EH (cell line): ENCODE data around the gene LRRC61.

Experiments
- DNase-seq: peaks from one replicate; pipeline ENCODE4 v3.0.0-alpha.2; 2015; ENCODE audit warnings: low read depth

Gene LRRC61

GRCh38 chr7:150371131-150371995, 48.2 kb downstream of the LRRC61 start:
- no peak for DNase-seq

DNA sequence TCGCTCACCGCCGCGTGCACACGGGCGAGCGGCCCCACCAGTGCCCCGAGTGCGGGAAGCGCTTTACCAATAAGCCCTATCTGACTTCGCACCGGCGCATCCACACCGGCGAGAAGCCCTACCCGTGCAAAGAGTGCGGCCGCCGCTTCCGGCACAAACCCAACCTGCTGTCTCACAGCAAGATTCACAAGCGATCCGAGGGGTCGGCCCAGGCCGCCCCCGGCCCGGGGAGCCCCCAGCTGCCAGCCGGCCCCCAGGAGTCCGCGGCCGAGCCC, 48.8 kb downstream of the LRRC61 start:
- no peak for DNase-seq

DNA sequence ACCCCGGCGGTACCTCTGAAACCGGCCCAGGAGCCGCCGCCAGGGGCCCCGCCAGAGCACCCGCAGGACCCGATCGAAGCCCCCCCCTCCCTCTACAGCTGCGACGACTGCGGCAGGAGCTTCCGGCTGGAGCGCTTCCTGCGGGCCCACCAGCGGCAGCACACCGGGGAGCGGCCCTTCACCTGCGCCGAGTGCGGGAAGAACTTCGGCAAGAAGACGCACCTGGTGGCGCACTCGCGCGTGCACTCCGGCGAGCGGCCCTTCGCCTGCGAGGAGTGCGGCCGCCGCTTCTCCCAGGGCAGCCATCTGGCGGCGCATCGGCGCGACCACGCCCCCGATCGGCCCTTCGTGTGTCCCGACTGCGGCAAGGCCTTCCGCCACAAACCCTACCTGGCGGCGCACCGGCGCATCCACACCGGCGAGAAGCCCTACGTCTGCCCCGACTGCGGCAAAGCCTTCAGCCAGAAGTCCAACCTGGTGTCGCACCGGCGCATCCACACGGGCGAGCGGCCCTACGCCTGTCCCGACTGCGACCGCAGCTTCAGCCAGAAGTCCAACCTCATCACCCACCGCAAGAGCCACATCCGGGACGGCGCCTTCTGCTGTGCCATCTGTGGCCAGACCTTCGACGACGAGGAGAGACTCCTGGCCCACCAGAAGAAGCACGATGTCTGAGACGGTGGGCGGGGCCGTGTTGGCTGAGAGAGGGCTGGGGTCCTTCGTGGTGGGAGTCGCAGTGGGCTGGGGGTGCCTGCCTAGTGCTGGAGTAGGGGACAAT, 49.3 kb downstream of the LRRC61 start:
- DNase-seq = no peak

- DNase-seq = no peak
Observed at GRCh38 chr7:150373049-150373801, 50.1 kb downstream of the LRRC61 start.

- DNase-seq = no peak
Observed at GRCh38 chr7:150374026-150374425, 50.9 kb downstream of the LRRC61 start.

- DNase-seq = no peak
Observed at GRCh38 chr7:150374472-150374871, 51.3 kb downstream of the LRRC61 start.

DNA sequence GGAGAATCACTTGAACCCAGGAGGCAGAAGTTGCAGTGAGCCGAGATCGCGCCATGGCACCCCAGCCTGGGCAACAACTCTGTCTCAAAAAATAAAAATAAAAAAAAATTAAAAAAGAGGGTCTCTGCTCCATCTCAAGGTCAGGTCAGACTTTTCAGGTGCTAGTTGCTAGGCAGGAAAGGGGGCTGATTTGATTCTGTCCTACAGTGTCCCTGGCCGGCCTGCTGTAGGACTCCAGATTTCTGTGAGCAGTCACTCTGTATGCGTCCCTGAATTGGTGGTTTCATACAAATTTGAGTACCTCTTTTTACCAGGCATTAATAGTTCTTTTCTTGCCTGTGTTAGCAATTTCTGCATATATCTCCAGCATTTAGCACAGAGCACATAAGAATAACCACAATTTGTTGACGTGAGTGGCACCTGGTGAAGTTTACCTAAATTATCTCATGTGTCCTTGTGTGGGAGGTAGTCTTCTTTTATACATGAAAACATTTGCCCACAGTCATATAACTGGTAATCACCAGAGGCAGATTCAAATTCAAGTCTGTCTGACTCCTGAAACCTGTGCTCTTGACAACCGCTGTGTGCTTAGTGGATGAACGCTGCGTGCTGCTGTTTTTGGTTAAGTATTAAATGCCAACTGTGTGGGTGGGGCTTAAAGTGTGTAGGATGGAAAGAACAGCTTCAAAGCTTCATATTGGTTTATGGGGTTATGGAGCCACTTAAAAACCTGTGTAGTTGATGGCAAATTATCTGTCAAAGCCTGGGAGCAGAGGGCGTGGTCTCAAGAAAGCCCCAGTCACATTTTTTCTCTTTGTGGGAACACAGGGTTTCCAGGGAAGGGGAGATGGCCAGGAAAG, 52.7 kb downstream of the LRRC61 start:
- DNase-seq = no peak

GRCh38 chr7:150376560-150376959, 53.4 kb downstream of the LRRC61 start:
- no peak for DNase-seq

DNA sequence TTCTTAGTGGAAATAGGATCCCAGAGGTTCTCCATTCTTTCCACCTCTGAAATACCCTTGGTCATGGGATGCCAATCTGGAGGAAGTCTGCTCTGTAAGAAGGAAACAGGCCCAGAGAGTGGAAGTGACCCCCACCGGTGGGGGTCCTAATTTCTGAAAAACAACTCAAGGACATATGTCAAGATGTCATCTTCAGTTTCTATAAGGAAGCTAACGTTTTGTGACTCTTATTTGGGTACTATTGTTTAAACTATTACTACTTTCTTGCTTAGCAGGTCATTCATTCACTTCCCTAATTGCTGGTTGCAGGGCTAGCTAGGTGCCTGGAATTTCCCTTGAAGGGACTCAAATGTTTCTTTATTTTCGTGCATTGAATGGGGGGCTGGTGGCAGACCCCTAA, 54.0 kb downstream of the LRRC61 start:
- no peak for DNase-seq

- no peak for DNase-seq
Observed at GRCh38 chr7:150377635-150378034, 54.5 kb downstream of the LRRC61 start.

DNA sequence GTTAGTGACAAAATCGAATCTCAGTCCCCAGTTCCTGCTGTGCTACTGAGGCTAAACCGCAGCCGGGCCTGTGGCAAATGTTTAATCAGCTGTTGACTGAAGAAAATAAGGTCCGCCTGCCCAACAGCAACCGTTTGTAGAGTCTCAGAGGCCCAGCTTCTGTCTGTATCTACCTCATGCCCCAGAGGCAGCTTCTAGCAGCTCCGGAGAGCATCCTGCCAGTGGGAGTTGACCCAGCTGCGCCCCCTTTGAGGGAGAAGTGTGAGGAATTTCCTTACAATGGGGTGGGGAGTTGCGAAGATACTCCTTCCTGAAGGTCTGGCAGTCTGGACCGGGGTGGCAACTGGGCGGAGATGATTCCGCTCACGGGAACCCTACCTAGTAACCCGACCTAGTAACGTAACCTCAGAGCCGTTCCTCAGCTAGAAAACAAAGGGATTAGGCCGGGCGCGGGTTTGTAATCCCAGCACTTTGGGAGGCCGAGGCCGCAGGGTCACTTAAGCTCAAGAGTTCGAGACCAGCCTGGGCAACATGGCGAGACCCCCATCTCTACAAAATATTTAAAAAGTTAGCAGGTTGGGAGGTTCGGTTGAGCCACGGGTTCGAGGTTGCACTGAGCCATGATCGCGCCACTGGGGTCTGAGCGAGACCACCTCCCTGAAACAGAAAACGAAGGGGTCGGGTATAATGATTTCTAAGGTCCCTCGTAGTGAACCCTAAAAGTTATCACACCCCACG, 55.1 kb downstream of the LRRC61 start:
- DNase-seq = peak; percentile 80

- peak; percentile 96 for DNase-seq
Observed at GRCh38 chr7:150378853-150379440, 55.8 kb downstream of the LRRC61 start, which contains the start of gene ZNF775. TSS of gene ZNF775 (plus strand) at chr7:150379330. CDS start at chr7:150388471, 9,141 bp downstream.

DNA sequence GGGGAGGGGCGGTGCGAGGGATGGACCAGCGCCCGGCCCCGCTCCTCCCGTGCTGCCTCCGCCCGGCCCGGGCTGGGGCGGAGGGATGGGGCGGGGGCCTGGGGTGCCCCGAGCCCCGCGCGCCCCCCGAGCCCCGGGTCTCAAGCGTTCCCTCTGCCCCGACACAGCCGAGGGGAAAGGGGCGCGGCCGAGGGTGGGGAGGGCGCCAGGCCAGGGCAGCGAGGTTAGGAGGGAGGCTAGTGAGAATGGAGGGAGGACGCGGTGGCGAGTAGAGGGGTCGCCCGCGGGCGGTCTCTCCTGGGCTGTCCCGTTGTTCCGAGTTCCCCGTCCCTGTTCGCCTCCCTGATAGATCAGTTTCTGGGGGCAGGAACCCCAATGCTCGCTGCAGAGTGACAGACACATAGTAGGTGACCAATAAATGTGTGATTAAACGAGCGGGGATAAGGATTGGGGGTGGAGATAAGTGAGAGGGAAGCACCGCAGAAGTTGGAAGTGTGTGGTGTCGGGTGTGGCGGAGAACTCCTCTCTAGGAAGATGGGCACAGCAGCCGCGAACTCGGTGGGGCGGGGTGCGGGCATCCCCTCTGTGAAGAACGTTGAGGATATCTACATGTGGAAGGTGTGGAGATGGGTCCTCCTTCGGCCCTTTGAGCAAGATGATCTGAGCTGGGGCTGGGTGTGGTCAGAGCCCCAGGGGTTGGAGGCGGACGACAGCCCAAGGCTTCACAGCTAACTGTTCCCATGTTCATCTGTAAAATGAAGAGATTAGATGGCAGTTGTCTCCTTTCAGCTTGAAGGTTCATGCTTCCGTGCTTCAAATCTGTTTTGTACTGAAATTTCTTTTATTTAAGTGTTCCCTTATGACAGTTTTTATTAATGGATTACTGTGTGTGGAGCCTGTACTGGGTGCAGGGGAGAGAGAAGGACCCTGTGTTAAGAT, 56.6 kb downstream of the LRRC61 start:
- DNase-seq = peak; percentile 40

DNA sequence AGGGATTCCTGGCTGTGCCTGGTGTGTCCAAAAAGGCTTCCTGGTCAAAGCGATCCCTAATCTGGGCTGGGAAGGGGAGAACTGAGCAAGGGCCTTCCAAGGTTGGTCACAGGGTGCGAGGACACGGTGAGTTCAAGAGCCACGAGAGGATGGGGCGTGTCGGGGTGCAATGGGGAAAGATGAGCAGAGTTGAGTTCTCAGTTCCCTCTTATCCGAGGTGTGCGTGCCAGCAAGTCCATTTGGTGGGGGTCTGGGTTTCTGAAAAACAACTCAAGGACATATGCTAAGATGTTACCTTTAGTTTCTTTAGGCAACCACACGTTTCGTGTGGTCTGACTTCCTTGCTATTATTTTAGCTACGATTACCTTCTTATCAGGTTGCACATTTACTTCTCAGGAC, 57.3 kb downstream of the LRRC61 start:
- DNase-seq = no peak

- no peak for DNase-seq
Observed at GRCh38 chr7:150381096-150381495, 57.9 kb downstream of the LRRC61 start.

- no peak for DNase-seq
Observed at GRCh38 chr7:150381785-150382122, 58.6 kb downstream of the LRRC61 start.

- no peak for DNase-seq
Observed at GRCh38 chr7:150382123-150382843, 59.1 kb downstream of the LRRC61 start.

GRCh38 chr7:150382844-150383225, 59.7 kb downstream of the LRRC61 start:
- DNase-seq = no peak
